ENCODE data around the gene ZMAT5.
A peak's percentile ranks its signal among the peaks of the same experiment; 100 is the strongest.

The ZMAT5 gene

GRCh38 chr22:29766632-29767170 is at the start of gene ZMAT5:
Gene ZMAT5, minus strand, starts transcription at chr22:29767007. Its CDS starts 18,463 bp downstream, at chr22:29748544.
- peaks cover 14% of the 10 kb centered on the region for H3K36me3 ChIP-seq (ENCODE audit: control insufficient read depth, insufficient read depth, low read length)
- peak within 1 kb of the TSS; percentile 98 for H3K27ac ChIP-seq (ENCODE audit: low read depth, low read length)
- H3K4me3 ChIP-seq (ENCODE audit: low read depth, low read length), result peak within 1 kb of the TSS; percentile 96
- peaks cover 10% of the 10 kb centered on the region for H3K4me1 ChIP-seq (ENCODE audit: control insufficient read depth, insufficient read depth, low read length)
- H3K9me3 ChIP-seq (ENCODE audit: control insufficient read depth, insufficient read depth, low read depth, low read length), result no peaks in the 10 kb centered on the region
- H3K27me3 ChIP-seq (ENCODE audit: control insufficient read depth, insufficient read depth, low read length), result no peaks in the 10 kb centered on the region
- peak within 1 kb of the TSS; percentile 90 for H3K9ac ChIP-seq (ENCODE audit: low read length)

GRCh38 chr22:29816539-29816938 is 49.7 kb upstream of the ZMAT5 start:
- Histone ChIP-seq H3K9ac (ENCODE audit: low read length) (no peak overlapping the region), H3K9me3 (ENCODE audit: control insufficient read depth, insufficient read depth, low read depth, low read length) (no peaks in the 10 kb centered on the region), H3K36me3 (ENCODE audit: control insufficient read depth, insufficient read depth, low read length) (peaks cover 88% of the 10 kb centered on the region), H3K4me3 (ENCODE audit: low read depth, low read length) (no peak overlapping the region), H3K4me1 (ENCODE audit: control insufficient read depth, insufficient read depth, low read length) (0 out of 2 replicates have a peak, but pooled peaks cover 4% of the 10 kb centered on the region), H3K27me3 (ENCODE audit: control insufficient read depth, insufficient read depth, low read length) (no peaks in the 10 kb centered on the region), H3K27ac (ENCODE audit: low read depth, low read length) (no peak overlapping the region)

GRCh38 chr22:29816128-29816527 is 49.3 kb upstream of the ZMAT5 start:
- Histone ChIP-seq H3K27ac (ENCODE audit: low read depth, low read length) (no peak overlapping the region), H3K36me3 (ENCODE audit: control insufficient read depth, insufficient read depth, low read length) (peaks cover 88% of the 10 kb centered on the region), H3K4me1 (ENCODE audit: control insufficient read depth, insufficient read depth, low read length) (0 out of 2 replicates have a peak, but pooled peaks cover 4% of the 10 kb centered on the region)

GRCh38 chr22:29815580-29815979 is 48.8 kb upstream of the ZMAT5 start:
- no peak overlapping the region for H3K27ac ChIP-seq (ENCODE audit: low read depth, low read length)
- H3K9me3 ChIP-seq (ENCODE audit: control insufficient read depth, insufficient read depth, low read depth, low read length), result no peaks in the 10 kb centered on the region
- H3K4me3 ChIP-seq (ENCODE audit: low read depth, low read length), result no peak overlapping the region
- H3K9ac ChIP-seq (ENCODE audit: low read length), result no peak overlapping the region
- H3K4me1 ChIP-seq (ENCODE audit: control insufficient read depth, insufficient read depth, low read length), result 0 out of 2 replicates have a peak, but pooled peaks cover 4% of the 10 kb centered on the region
- peaks cover 89% of the 10 kb centered on the region for H3K36me3 ChIP-seq (ENCODE audit: control insufficient read depth, insufficient read depth, low read length)
- H3K27me3 ChIP-seq (ENCODE audit: control insufficient read depth, insufficient read depth, low read length), result no peaks in the 10 kb centered on the region

More at GRCh38 chr22:29816128-29816527, 49.3 kb upstream of the ZMAT5 start:
- H3K4me3 ChIP-seq (ENCODE audit: low read depth, low read length), result no peak overlapping the region
- H3K9ac ChIP-seq (ENCODE audit: low read length), result no peak overlapping the region
- H3K27me3 ChIP-seq (ENCODE audit: control insufficient read depth, insufficient read depth, low read length), result no peaks in the 10 kb centered on the region
- no peaks in the 10 kb centered on the region for H3K9me3 ChIP-seq (ENCODE audit: control insufficient read depth, insufficient read depth, low read depth, low read length)

- Histone ChIP-seq H3K4me1 (ENCODE audit: control insufficient read depth, insufficient read depth, low read length) (0 out of 2 replicates have a peak, but pooled peaks cover 4% of the 10 kb centered on the region), H3K27ac (ENCODE audit: low read depth, low read length) (no peak overlapping the region), H3K27me3 (ENCODE audit: control insufficient read depth, insufficient read depth, low read length) (no peaks in the 10 kb centered on the region), H3K9me3 (ENCODE audit: control insufficient read depth, insufficient read depth, low read depth, low read length) (no peaks in the 10 kb centered on the region), H3K9ac (ENCODE audit: low read length) (no peak overlapping the region), H3K4me3 (ENCODE audit: low read depth, low read length) (no peak overlapping the region), H3K36me3 (ENCODE audit: control insufficient read depth, insufficient read depth, low read length) (peaks cover 89% of the 10 kb centered on the region)
Measured at GRCh38 chr22:29814003-29814402, 47.2 kb upstream of the ZMAT5 start.

GRCh38 chr22:29813563-29813962 is 46.8 kb upstream of the ZMAT5 start:
- H3K4me3 ChIP-seq (ENCODE audit: low read depth, low read length), result no peak overlapping the region
- H3K27ac ChIP-seq (ENCODE audit: low read depth, low read length), result no peak overlapping the region
- H3K36me3 ChIP-seq (ENCODE audit: control insufficient read depth, insufficient read depth, low read length), result peaks cover 86% of the 10 kb centered on the region
- no peaks in the 10 kb centered on the region for H3K27me3 ChIP-seq (ENCODE audit: control insufficient read depth, insufficient read depth, low read length)
- no peak overlapping the region for H3K9ac ChIP-seq (ENCODE audit: low read length)
- H3K4me1 ChIP-seq (ENCODE audit: control insufficient read depth, insufficient read depth, low read length), result 0 out of 2 replicates have a peak, but pooled peaks cover 4% of the 10 kb centered on the region
- no peaks in the 10 kb centered on the region for H3K9me3 ChIP-seq (ENCODE audit: control insufficient read depth, insufficient read depth, low read depth, low read length)

- Histone ChIP-seq H3K36me3 (ENCODE audit: control insufficient read depth, insufficient read depth, low read length) (peaks cover 86% of the 10 kb centered on the region), H3K27ac (ENCODE audit: low read depth, low read length) (no peak overlapping the region)
Measured at GRCh38 chr22:29813126-29813525, 46.3 kb upstream of the ZMAT5 start.

GRCh38 chr22:29811377-29811776 is 44.6 kb upstream of the ZMAT5 start:
- Histone ChIP-seq H3K27ac (ENCODE audit: low read depth, low read length) (no peak overlapping the region), H3K27me3 (ENCODE audit: control insufficient read depth, insufficient read depth, low read length) (no peaks in the 10 kb centered on the region), H3K4me1 (ENCODE audit: control insufficient read depth, insufficient read depth, low read length) (0 out of 2 replicates have a peak, but pooled peaks cover 4% of the 10 kb centered on the region), H3K9me3 (ENCODE audit: control insufficient read depth, insufficient read depth, low read depth, low read length) (no peaks in the 10 kb centered on the region), H3K36me3 (ENCODE audit: control insufficient read depth, insufficient read depth, low read length) (peaks cover 86% of the 10 kb centered on the region), H3K4me3 (ENCODE audit: low read depth, low read length) (no peak overlapping the region), H3K9ac (ENCODE audit: low read length) (no peak overlapping the region)

More at GRCh38 chr22:29813126-29813525, 46.3 kb upstream of the ZMAT5 start:
- 0 out of 2 replicates have a peak, but pooled peaks cover 4% of the 10 kb centered on the region for H3K4me1 ChIP-seq (ENCODE audit: control insufficient read depth, insufficient read depth, low read length)
- H3K9me3 ChIP-seq (ENCODE audit: control insufficient read depth, insufficient read depth, low read depth, low read length), result no peaks in the 10 kb centered on the region
- H3K9ac ChIP-seq (ENCODE audit: low read length), result no peak overlapping the region
- H3K27me3 ChIP-seq (ENCODE audit: control insufficient read depth, insufficient read depth, low read length), result no peaks in the 10 kb centered on the region
- no peak overlapping the region for H3K4me3 ChIP-seq (ENCODE audit: low read depth, low read length)

GRCh38 chr22:29810216-29810615 is 43.4 kb upstream of the ZMAT5 start:
- Histone ChIP-seq H3K4me3 (ENCODE audit: low read depth, low read length) (no peak overlapping the region), H3K36me3 (ENCODE audit: control insufficient read depth, insufficient read depth, low read length) (peaks cover 86% of the 10 kb centered on the region), H3K9me3 (ENCODE audit: control insufficient read depth, insufficient read depth, low read depth, low read length) (no peaks in the 10 kb centered on the region), H3K4me1 (ENCODE audit: control insufficient read depth, insufficient read depth, low read length) (no peaks in the 10 kb centered on the region), H3K9ac (ENCODE audit: low read length) (no peak overlapping the region), H3K27ac (ENCODE audit: low read depth, low read length) (no peak overlapping the region), H3K27me3 (ENCODE audit: control insufficient read depth, insufficient read depth, low read length) (no peaks in the 10 kb centered on the region)

GRCh38 chr22:29806196-29806595 is 39.4 kb upstream of the ZMAT5 start:
- H3K4me3 ChIP-seq (ENCODE audit: low read depth, low read length), result no peak overlapping the region
- H3K36me3 ChIP-seq (ENCODE audit: control insufficient read depth, insufficient read depth, low read length), result peaks cover 76% of the 10 kb centered on the region
- no peak overlapping the region for H3K9ac ChIP-seq (ENCODE audit: low read length)
- no peaks in the 10 kb centered on the region for H3K27me3 ChIP-seq (ENCODE audit: control insufficient read depth, insufficient read depth, low read length)
- H3K27ac ChIP-seq (ENCODE audit: low read depth, low read length), result no peak overlapping the region
- no peaks in the 10 kb centered on the region for H3K9me3 ChIP-seq (ENCODE audit: control insufficient read depth, insufficient read depth, low read depth, low read length)
- 0 out of 2 replicates have a peak, but pooled peaks cover 3% of the 10 kb centered on the region for H3K4me1 ChIP-seq (ENCODE audit: control insufficient read depth, insufficient read depth, low read length)

- H3K36me3 ChIP-seq (ENCODE audit: control insufficient read depth, insufficient read depth, low read length), result peaks cover 77% of the 10 kb centered on the region
- no peak overlapping the region for H3K9ac ChIP-seq (ENCODE audit: low read length)
- H3K9me3 ChIP-seq (ENCODE audit: control insufficient read depth, insufficient read depth, low read depth, low read length), result no peaks in the 10 kb centered on the region
- no peak overlapping the region for H3K27ac ChIP-seq (ENCODE audit: low read depth, low read length)
- 0 out of 2 replicates have a peak, but pooled peaks cover 3% of the 10 kb centered on the region for H3K4me1 ChIP-seq (ENCODE audit: control insufficient read depth, insufficient read depth, low read length)
- no peak overlapping the region for H3K4me3 ChIP-seq (ENCODE audit: low read depth, low read length)
- H3K27me3 ChIP-seq (ENCODE audit: control insufficient read depth, insufficient read depth, low read length), result no peaks in the 10 kb centered on the region
Measured at GRCh38 chr22:29804985-29805384, 38.2 kb upstream of the ZMAT5 start.
